Liver (tissue), 9 donors: ENCODE results near the gene ZC3H11A. TPM values are rescaled to one million over a fixed set of nuclear protein-coding genes. Genes with fewer than 3 reads are reported as not detected.

Experiments
- DNase-seq: peaks from one replicate; pipeline ENCODE4 v3.0.0-alpha.2; 2017; ENCODE audit warnings: low spot score
- H3K27ac ChIP-seq, 2 donors: one replicate each; pipeline ENCODE4 v1.7.0; 2013; ENCODE audit warnings: inconsistent platforms in 2 of 2, low read length in 2 of 2, control low read depth in 1 of 2, low read depth in 1 of 2, mild to moderate bottlenecking in 1 of 2
- H3K27me3 ChIP-seq, 4 donors: one replicate each; pipeline versions ENCODE4 v1.6.1 to v1.7.0; 2013; ENCODE audit warnings: low read length in 3 of 4, inconsistent platforms in 1 of 4, mild to moderate bottlenecking in 1 of 4, moderate library complexity in 1 of 4; ENCODE audit not compliant: control insufficient read depth in 4 of 4, insufficient read depth in 4 of 4
- H3K36me3 ChIP-seq, 4 donors: one replicate each; pipeline versions ENCODE4 v1.6.1 to v1.7.0; 2013; ENCODE audit warnings: low read length in 3 of 4, mild to moderate bottlenecking in 3 of 4, low read depth in 1 of 4, moderate library complexity in 1 of 4; ENCODE audit not compliant: control insufficient read depth in 4 of 4, insufficient read depth in 3 of 4
- H3K4me1 ChIP-seq, 4 donors: one replicate each; pipeline versions ENCODE4 v1.6.1 to v1.7.0; 2013; ENCODE audit warnings: low read length in 3 of 4, mild to moderate bottlenecking in 3 of 4, moderate library complexity in 1 of 4; ENCODE audit not compliant: control insufficient read depth in 4 of 4, insufficient read depth in 4 of 4
- H3K4me3 ChIP-seq, 3 donors: one replicate each; pipeline versions ENCODE4 v1.6.1 to v1.7.0; 2013; ENCODE audit warnings: low read length in 3 of 3, control low read depth in 1 of 3, low read depth in 1 of 3, mild to moderate bottlenecking in 1 of 3
- H3K9ac ChIP-seq, 2 donors: one replicate each; pipeline ENCODE4 v1.7.0; 2013; ENCODE audit warnings: low read length in 2 of 2, mild to moderate bottlenecking in 2 of 2, moderate library complexity in 2 of 2, control low read depth in 1 of 2, low read depth in 1 of 2
- H3K9me3 ChIP-seq, 4 donors: one replicate each; pipeline versions ENCODE4 v1.6.1 to v1.7.0; 2013; ENCODE audit warnings: low read length in 3 of 4; ENCODE audit not compliant: control insufficient read depth in 4 of 4
- FOXA1 ChIP-seq: IDR thresholded peaks from 2 replicates; pipeline ENCODE4 v1.6.1; 2016; ENCODE audit warnings: antibody characterized with exemption
- HNF4A ChIP-seq, 2 donors: conservative IDR thresholded peaks; 2 replicates each; pipeline ENCODE4 v1.6.1; 2016; ENCODE audit warnings: antibody characterized with exemption in 2 of 2, mild to moderate bottlenecking in 2 of 2
- HNF4G ChIP-seq: IDR thresholded peaks from 2 replicates; pipeline ENCODE4 v1.6.1; 2016; ENCODE audit warnings: antibody characterized with exemption
- JUND ChIP-seq, 2 donors: IDR thresholded peaks; 2 replicates each; pipeline ENCODE4 v1.6.1; 2016; ENCODE audit warnings: antibody characterized with exemption in 2 of 2
- NR2F2 ChIP-seq: IDR thresholded peaks from 2 replicates; pipeline ENCODE4 v1.6.1; 2016; ENCODE audit warnings: antibody characterized with exemption
- RXRA ChIP-seq, 2 donors: IDR thresholded peaks; 2 replicates each; pipeline ENCODE4 v1.6.1; 2017 to 2018; ENCODE audit warnings: antibody characterized with exemption in 2 of 2, mild to moderate bottlenecking in 1 of 2
- SP1 ChIP-seq: IDR thresholded peaks from 2 replicates; pipeline ENCODE4 v1.6.1; 2018; ENCODE audit warnings: antibody characterized with exemption, mild to moderate bottlenecking
- TAF1 ChIP-seq: conservative IDR thresholded peaks from 2 replicates; pipeline ENCODE4 v1.6.1; 2016; ENCODE audit warnings: antibody characterized with exemption, mild to moderate bottlenecking
- WGBS: extraction: QIAGEN DNeasy Blood & Tissue Kit; methylation state at CpG from one replicate; pipeline ENCODE4 v1.1.7; 2013; 5-methylcytosine and 5-hydroxymethylcytosine counted together
- polyA plus RNA-seq, 2 donors: library from polyadenylated mRNA; stranded (reverse) in 1 of 2; unstranded in 1 of 2; fragments of 200-250 nt in 1 of 2; fragments of >200 nt in 1 of 2; fragmentation: Nextera tagmentation in 1 of 2; extraction: Ambion mirVana in 1 of 2; gene quantifications; one replicate each; pipeline versions ENCODE4 v1.2.1 to v1.2.3, GENCODE V29; 2013 to 2015
- total RNA-seq, 2 donors: library from RNA; depleted of rRNA; stranded (reverse); fragments of >200 nt; gene quantifications; one replicate each; pipeline ENCODE4 v1.2.3, GENCODE V29; 2014
- TF ChIP-seq, protein P1 (sequence below): fragments of 150-350 bp; IDR thresholded peaks from 2 replicates; pipeline ENCODE4 v1.5.1; 2017; ENCODE audit warnings: improper control_type of control experiment, low read depth, low read length; ENCODE audit not compliant: missing input control
- TF ChIP-seq, protein P2 (sequence below): IDR thresholded peaks from 2 replicates; pipeline ENCODE4 v1.6.1; 2016; ENCODE audit warnings: antibody characterized with exemption, mild to moderate bottlenecking
- TF ChIP-seq, protein P3 (sequence below): IDR thresholded peaks from 2 replicates; pipeline ENCODE4 v1.6.1; 2016; ENCODE audit warnings: antibody characterized with exemption
- TF ChIP-seq, protein P4 (sequence below): IDR thresholded peaks from 2 replicates; pipeline ENCODE4 v1.6.1; 2016; ENCODE audit warnings: antibody characterized with exemption
- donor health status: healthy.
- donor health status: healthy.
- donor health status: healthy.
- donor health status: healthy.
- donor health status: healthy.

Gene ZC3H11A
- total and polyA plus RNA-seq, 4 donors = 14.9 to 76.8 (median 30.2) TPM

DNA sequence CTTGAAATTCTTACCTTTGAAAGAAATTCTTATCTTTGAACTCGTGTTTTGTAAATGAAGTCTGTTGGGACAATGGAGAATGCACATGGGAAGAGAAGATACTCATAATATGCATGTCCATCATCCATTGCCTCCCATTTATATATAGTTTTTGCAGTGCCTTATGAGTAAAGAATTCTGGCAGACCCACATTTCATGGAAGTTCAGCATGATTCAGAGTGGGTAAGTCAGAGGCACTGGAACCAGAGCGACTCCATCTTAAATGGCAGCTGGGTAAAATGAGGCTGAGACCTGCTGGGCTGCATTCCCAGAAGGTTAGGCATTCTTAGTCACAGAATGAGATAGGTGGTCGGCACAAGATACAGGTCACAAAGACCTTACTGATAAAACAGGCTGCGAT, 16.6 kb upstream of the ZC3H11A start:
- Histone ChIP-seq H3K36me3 (no peaks in the 10 kb centered on the region), H3K27ac (no peak overlapping the region), H3K9ac (no peak overlapping the region), H3K4me1 (no peaks in the 10 kb centered on the region), H3K9me3 (no peaks in the 10 kb centered on the region), H3K27me3 (no peaks in the 10 kb centered on the region), H3K4me3 (no peak overlapping the region)
- TF ChIP-seq TAF1 (no peak), SP1 (no peak), JUND (IDR thresholded peaks at IDR 0.05) (no peak)
- TF ChIP-seq, protein P1, sequence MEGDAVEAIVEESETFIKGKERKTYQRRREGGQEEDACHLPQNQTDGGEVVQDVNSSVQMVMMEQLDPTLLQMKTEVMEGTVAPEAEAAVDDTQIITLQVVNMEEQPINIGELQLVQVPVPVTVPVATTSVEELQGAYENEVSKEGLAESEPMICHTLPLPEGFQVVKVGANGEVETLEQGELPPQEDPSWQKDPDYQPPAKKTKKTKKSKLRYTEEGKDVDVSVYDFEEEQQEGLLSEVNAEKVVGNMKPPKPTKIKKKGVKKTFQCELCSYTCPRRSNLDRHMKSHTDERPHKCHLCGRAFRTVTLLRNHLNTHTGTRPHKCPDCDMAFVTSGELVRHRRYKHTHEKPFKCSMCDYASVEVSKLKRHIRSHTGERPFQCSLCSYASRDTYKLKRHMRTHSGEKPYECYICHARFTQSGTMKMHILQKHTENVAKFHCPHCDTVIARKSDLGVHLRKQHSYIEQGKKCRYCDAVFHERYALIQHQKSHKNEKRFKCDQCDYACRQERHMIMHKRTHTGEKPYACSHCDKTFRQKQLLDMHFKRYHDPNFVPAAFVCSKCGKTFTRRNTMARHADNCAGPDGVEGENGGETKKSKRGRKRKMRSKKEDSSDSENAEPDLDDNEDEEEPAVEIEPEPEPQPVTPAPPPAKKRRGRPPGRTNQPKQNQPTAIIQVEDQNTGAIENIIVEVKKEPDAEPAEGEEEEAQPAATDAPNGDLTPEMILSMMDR = no peak
- TF ChIP-seq, protein P2, sequence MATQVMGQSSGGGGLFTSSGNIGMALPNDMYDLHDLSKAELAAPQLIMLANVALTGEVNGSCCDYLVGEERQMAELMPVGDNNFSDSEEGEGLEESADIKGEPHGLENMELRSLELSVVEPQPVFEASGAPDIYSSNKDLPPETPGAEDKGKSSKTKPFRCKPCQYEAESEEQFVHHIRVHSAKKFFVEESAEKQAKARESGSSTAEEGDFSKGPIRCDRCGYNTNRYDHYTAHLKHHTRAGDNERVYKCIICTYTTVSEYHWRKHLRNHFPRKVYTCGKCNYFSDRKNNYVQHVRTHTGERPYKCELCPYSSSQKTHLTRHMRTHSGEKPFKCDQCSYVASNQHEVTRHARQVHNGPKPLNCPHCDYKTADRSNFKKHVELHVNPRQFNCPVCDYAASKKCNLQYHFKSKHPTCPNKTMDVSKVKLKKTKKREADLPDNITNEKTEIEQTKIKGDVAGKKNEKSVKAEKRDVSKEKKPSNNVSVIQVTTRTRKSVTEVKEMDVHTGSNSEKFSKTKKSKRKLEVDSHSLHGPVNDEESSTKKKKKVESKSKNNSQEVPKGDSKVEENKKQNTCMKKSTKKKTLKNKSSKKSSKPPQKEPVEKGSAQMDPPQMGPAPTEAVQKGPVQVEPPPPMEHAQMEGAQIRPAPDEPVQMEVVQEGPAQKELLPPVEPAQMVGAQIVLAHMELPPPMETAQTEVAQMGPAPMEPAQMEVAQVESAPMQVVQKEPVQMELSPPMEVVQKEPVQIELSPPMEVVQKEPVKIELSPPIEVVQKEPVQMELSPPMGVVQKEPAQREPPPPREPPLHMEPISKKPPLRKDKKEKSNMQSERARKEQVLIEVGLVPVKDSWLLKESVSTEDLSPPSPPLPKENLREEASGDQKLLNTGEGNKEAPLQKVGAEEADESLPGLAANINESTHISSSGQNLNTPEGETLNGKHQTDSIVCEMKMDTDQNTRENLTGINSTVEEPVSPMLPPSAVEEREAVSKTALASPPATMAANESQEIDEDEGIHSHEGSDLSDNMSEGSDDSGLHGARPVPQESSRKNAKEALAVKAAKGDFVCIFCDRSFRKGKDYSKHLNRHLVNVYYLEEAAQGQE = no peak
- TF ChIP-seq, protein P3, sequence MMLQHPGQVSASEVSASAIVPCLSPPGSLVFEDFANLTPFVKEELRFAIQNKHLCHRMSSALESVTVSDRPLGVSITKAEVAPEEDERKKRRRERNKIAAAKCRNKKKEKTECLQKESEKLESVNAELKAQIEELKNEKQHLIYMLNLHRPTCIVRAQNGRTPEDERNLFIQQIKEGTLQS = no peak
- TF ChIP-seq, protein P4, sequence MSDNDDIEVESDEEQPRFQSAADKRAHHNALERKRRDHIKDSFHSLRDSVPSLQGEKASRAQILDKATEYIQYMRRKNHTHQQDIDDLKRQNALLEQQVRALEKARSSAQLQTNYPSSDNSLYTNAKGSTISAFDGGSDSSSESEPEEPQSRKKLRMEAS = no peak
- no peak for DNase-seq
- WGBS = 95% methylated on average over 4 of the region's 4 CpGs

DNA sequence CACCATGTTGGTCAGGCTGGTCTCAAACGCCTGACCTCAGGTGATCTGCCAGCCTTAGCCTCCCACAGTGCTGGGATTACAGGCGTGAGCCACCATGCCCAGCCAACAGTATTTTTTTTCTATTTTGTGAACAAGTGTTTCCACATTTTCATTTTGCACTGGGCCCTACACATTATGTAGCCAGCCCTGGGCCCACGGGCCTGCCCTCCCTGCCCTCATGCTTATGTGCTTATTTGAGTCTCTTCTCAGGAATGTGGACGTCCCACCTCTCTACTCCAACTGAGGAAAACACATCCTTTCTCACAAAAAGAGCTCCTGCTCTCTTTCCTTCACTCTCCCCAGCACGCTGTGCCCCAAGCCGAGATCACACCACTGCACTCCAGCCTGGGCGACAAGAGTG, 13.5 kb upstream of the ZC3H11A start:
- no peak overlapping the region for H3K4me3 ChIP-seq
- no peak overlapping the region for H3K27ac ChIP-seq
- no peaks in the 10 kb centered on the region for H3K36me3 ChIP-seq
- H3K9me3 ChIP-seq = no peaks in the 10 kb centered on the region
- H3K9ac ChIP-seq = no peak overlapping the region
- TF ChIP-seq RXRA (IDR thresholded peaks at IDR 0.05) (no peak), FOXA1 (no peak)
- no peak for DNase-seq
- no peaks in the 10 kb centered on the region for H3K27me3 ChIP-seq
- WGBS = 94% methylated on average over 7 of the region's 7 CpGs
- no peaks in the 10 kb centered on the region for H3K4me1 ChIP-seq

DNA sequence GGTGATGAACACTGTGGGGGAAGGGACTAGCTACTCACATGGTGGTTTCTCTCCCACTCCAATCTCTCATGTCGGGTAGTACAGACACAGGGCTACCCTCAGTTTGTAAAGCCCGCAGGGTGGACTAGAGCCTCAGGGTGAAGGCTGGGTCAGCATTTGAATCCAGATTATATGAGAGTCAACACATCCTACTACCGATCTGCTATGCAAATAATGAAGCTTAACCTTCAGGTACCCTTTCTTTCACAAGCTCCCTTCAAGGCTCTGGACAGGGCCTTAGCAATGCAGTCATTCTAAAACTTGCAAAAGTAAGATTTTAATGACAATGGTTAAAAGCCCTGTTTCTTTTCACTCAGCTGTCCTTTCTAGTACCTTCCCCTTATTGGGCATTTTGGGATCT, 5.5 kb upstream of the ZC3H11A start:
- no peak overlapping the region for H3K4me3 ChIP-seq
- TF ChIP-seq TAF1 (no peak), SP1 (no peak), JUND (IDR thresholded peaks at IDR 0.05) (no peak), HNF4A (conservative IDR thresholded peaks at IDR 0.05) (no peak), FOXA1 (no peak), RXRA (IDR thresholded peaks at IDR 0.05) (no peak), HNF4G (no peak), NR2F2 (no peak)
- TF ChIP-seq, protein P2 = no peak
- TF ChIP-seq, protein P1 = no peak
- TF ChIP-seq, protein P3 = no peak
- TF ChIP-seq, protein P4 = no peak
- peaks cover 0 to 2% (median 0%) of the 10 kb centered on the region in 4 donors for H3K4me1 ChIP-seq
- no peaks in the 10 kb centered on the region for H3K27me3 ChIP-seq
- H3K9ac ChIP-seq = no peak overlapping the region
- H3K27ac ChIP-seq = no peak overlapping the region
- H3K36me3 ChIP-seq = no peaks in the 10 kb centered on the region
- DNase-seq = no peak
- H3K9me3 ChIP-seq = no peaks in the 10 kb centered on the region
- WGBS = 80% methylated on average over 3 of the region's 3 CpGs
